T-cell (primary cell): ENCODE results near the gene NLRP10. TPM values are rescaled to one million over a fixed set of nuclear protein-coding genes. Genes with fewer than 3 reads are reported as not detected.
A peak's percentile ranks its signal among the peaks of the same experiment; 100 is the strongest.

Experiments used
- ATAC-seq, 4 experiments: fragments of 200-7000 bp in 3 of 4; fragments of 150-1000 bp in 1 of 4; cut with Tn5 transposase; replicated peaks in 1 of 4; 1 replicate in 3 of 4; 2 replicates in 1 of 4; pipeline ENCODE4 v1.10.0; 2021; ENCODE audit warnings: moderate library complexity in 3 of 4, mild to moderate bottlenecking in 2 of 4, moderate number of reproducible peaks in 1 of 4
- CTCF ChIA-PET, 2 donors: fragments of 300-600 bp; sonication (Branson Sonifier 250); formaldehyde crosslinking; loops; one replicate each; lab custom pipeline; 2022; ENCODE audit warnings: antibody characterized with exemption in 2 of 2; lab: Charles Lee
- POLR2A ChIA-PET, 2 donors: fragments of 300-600 bp; sonication (Branson Sonifier 250); formaldehyde crosslinking; loops; one replicate each; lab custom pipeline; 2022; ENCODE audit warnings: antibody characterized with exemption in 2 of 2; lab: Charles Lee
- DNase-seq, 35 experiments: peaks; one replicate each; pipeline versions ENCODE4 v3.0.0 to v3.0.0-alpha.2; 2013 to 2023
- H3K27ac ChIP-seq: one replicate; pipeline ENCODE4 v1.5.1; 2013; ENCODE audit warnings: low read length
- H3K27me3 ChIP-seq, 2 experiments: replicated peaks in 1 of 2; 1 replicate in 1 of 2; 2 replicates in 1 of 2; pipeline versions ENCODE4 v1.6.1 to v1.7.0; 2013; ENCODE audit warnings: low read length in 1 of 2, mixed read lengths in 1 of 2; ENCODE audit not compliant: control insufficient read depth in 2 of 2, insufficient read depth in 2 of 2; ENCODE audit errors: extremely low read depth in 1 of 2
- H3K36me3 ChIP-seq, 2 donors: 1 replicate in 1 of 2; 2 replicates in 1 of 2; pipeline versions ENCODE4 v1.6.1 to v1.7.0; 2013; ENCODE audit warnings: low read length in 1 of 2; ENCODE audit not compliant: control insufficient read depth in 2 of 2, insufficient read depth in 1 of 2; ENCODE audit errors: extremely low read depth in 1 of 2
- H3K4me1 ChIP-seq, 2 experiments: 1 replicate in 1 of 2; 2 replicates in 1 of 2; pipeline versions ENCODE4 v1.6.1 to v1.7.0; 2013; ENCODE audit warnings: low read length in 2 of 2, mixed read lengths in 1 of 2; ENCODE audit not compliant: insufficient read depth in 2 of 2, control insufficient read depth in 1 of 2; ENCODE audit errors: extremely low read depth in 1 of 2
- H3K4me3 ChIP-seq, 2 donors: 1 replicate in 1 of 2; 2 replicates in 1 of 2; pipeline versions ENCODE4 v1.5.1 to v1.7.0; 2013; ENCODE audit warnings: mild to moderate bottlenecking in 2 of 2, low read length in 1 of 2, moderate library complexity in 1 of 2; ENCODE audit not compliant: control insufficient read depth in 1 of 2; ENCODE audit errors: extremely low read depth in 1 of 2
- H3K9me3 ChIP-seq: 2 replicates; pipeline ENCODE4 v1.7.0; 2013
- H3K27ac Mint-ChIP-seq, 2 donors: one replicate each; pipeline ENCODE4 v1.8.0; 2020 to 2021; ENCODE audit warnings: mild to moderate bottlenecking in 2 of 2, mixed read lengths in 2 of 2
- H3K27me3 Mint-ChIP-seq, 2 donors: one replicate each; pipeline ENCODE4 v1.8.0; 2021 to 2022; ENCODE audit warnings: mixed read lengths in 2 of 2
- H3K36me3 Mint-ChIP-seq: one replicate; pipeline ENCODE4 v1.8.0; 2021; ENCODE audit warnings: mixed read lengths
- H3K4me1 Mint-ChIP-seq, 3 donors: one replicate each; pipeline ENCODE4 v1.8.0; 2020 to 2022; ENCODE audit warnings: mixed read lengths in 3 of 3, mild to moderate bottlenecking in 1 of 3
- H3K4me3 Mint-ChIP-seq, 3 donors: one replicate each; pipeline ENCODE4 v1.8.0; 2020 to 2022; ENCODE audit warnings: mild to moderate bottlenecking in 3 of 3, mixed read lengths in 3 of 3, moderate library complexity in 3 of 3
- H3K9me3 Mint-ChIP-seq, 3 donors: one replicate each; pipeline ENCODE4 v1.8.0; 2020 to 2022; ENCODE audit warnings: mixed read lengths in 3 of 3
- WGBS: methylation state at CpG from one replicate; pipeline ENCODE4 v1.1.5; 2013; ENCODE audit warnings: missing lambda C conversion rate; ENCODE audit not compliant: insufficient coverage; 5-methylcytosine and 5-hydroxymethylcytosine counted together
- total RNA-seq, 35 experiments: library from RNA in 6 of 35; stranded (reverse) in 6 of 35; fragments of 120-200 nt in 1 of 35; gene quantifications; one replicate each; pipeline versions ENCODE4 v1.2.1 to v1.2.4 and lab custom pipeline; 2013 to 2026

The NLRP10 gene
- total RNA-seq, 5 donors from 2014 or later (not counting 1 experiment from before 2014, with no cell fraction given): not detected

DNA sequence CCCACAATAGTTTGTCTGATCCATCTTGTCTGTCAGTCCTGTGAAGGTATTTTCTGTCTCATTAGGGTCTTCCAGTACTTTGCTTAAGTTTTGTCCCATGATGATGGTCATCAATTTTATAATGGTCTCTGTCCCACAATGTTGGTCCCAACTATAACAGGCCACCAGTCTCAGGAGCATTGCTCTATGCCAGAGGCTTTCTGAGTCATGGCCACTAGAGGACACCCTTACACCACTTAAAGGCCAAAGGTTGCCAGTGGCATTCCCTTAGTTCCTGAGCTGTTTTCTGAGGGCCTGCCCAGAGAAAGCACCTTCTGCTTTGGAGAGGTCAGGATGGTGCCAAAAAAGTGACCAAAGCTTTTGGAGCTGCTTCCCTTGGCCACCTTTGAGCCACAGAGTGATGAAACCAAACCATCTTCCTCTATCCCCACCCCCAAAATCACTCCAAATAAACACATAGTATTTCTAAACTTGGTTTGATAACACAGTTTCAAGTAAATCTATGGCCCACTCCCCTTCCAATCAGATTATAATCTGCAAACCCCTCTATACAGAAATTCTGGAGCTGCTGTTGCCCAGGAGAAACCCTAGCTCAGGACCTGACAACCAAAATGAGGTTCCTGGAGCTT lies 41.2 kb upstream of the NLRP10 start:
- peaks cover 8 to 9% of the 10 kb centered on the region in 2 donors for H3K27me3 Mint-ChIP-seq
- Histone ChIP-seq H3K9me3 (no peaks in the 10 kb centered on the region), H3K27me3 (peaks cover 0 to 6% of the 10 kb centered on the region in 2 experiments), H3K36me3 (no peaks in the 10 kb centered on the region), H3K4me3 (no peak overlapping the region), H3K4me1 (no peaks in the 10 kb centered on the region), H3K27ac (no peak overlapping the region)
- no peaks in the 10 kb centered on the region for H3K4me1 Mint-ChIP-seq
- no peak overlapping the region for H3K4me3 Mint-ChIP-seq
- CTCF ChIA-PET: interaction anchor here (0.5 to 3.7 kb wide), 18 partner anchors 9 to 257 kb away, joined by 3 to 63 read pairs (median 4); partner anchors contain the start of genes EIF3F (in 1 of the 2) and LMO1 (in 1 of the 2)
- H3K9me3 Mint-ChIP-seq: no peaks in the 10 kb centered on the region
- ATAC-seq (peak in 3 of 4 experiments; percentile 57 to 72 (median 64)), DNase-seq (peak in 19 of 35 experiments; percentile 7 to 73 (median 29))
- H3K36me3 Mint-ChIP-seq: no peaks in the 10 kb centered on the region
- H3K27ac Mint-ChIP-seq: no peak overlapping the region
- POLR2A ChIA-PET: interaction anchor here in 1 of 2 donors (0.5 kb wide), 1 partner anchor 12 kb away, joined by 9 read pairs; no protein-coding TSS in a partner anchor

DNA sequence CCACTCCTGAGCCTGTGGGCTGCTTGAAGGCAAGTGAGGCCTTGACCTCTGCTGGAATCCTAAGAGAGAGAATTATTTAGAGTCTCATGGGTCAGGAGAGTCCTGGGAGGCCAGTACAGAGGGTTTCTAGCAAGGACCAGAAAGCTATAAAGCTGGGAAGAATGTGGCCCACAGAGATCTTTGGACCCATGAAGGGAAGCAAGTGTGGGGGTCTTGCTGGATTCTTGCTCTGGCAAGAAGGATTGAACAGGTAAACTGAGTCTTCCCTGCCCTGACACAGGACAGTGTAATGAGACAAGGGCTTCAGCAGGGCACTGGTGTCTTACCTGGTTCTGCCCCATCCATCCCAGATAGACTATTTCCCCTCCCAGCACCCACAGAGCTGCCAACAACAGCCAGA lies 40.3 kb upstream of the NLRP10 start:
- POLR2A ChIA-PET: no interaction called here
- H3K27ac ChIP-seq: no peak overlapping the region
- Mint-ChIP-seq H3K27ac (no peak overlapping the region), H3K4me1 (no peaks in the 10 kb centered on the region), H3K36me3 (peaks cover 6% of the 10 kb centered on the region), H3K9me3 (no peaks in the 10 kb centered on the region), H3K27me3 (peaks cover 5 to 9% of the 10 kb centered on the region in 2 donors), H3K4me3 (no peak overlapping the region)
- H3K36me3 ChIP-seq: no peaks in the 10 kb centered on the region
- ATAC-seq (no peak), DNase-seq (no peak)
- peaks cover 0 to 6% of the 10 kb centered on the region in 2 experiments for H3K27me3 ChIP-seq
- H3K9me3 ChIP-seq: no peaks in the 10 kb centered on the region
- H3K4me1 ChIP-seq: no peaks in the 10 kb centered on the region
- H3K4me3 ChIP-seq: no peak overlapping the region
- CTCF ChIA-PET: interaction anchor here (1.6 to 3.7 kb wide), 5 partner anchors 18 to 94 kb away, joined by 3 to 63 read pairs (median 7); partner anchors contain the start of gene EIF3F (in 1 of the 2)

DNA sequence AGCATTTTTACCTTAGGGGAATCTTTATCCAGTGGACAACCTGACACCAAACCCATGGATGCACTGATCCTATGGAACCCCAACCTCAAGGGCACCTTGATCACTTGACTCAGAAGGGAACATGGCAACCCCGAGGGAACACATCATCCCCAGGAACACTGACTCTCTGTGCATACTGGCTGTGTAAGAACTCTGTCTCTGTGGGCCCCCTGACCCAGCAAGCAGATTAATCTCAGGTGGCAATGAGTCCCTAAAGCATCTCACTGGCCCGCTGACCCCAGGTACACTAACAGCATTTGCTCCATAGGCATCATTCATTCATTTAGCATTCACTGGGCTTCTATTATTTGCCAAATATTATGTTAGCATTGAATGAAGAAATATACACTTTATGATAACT lies 38.8 kb upstream of the NLRP10 start:
- Histone ChIP-seq H3K36me3 (no peaks in the 10 kb centered on the region), H3K27ac (no peak overlapping the region), H3K27me3 (peaks cover 0 to 6% of the 10 kb centered on the region in 2 experiments), H3K4me3 (no peak overlapping the region), H3K9me3 (no peaks in the 10 kb centered on the region), H3K4me1 (no peaks in the 10 kb centered on the region)
- Mint-ChIP-seq H3K9me3 (no peaks in the 10 kb centered on the region), H3K27me3 (peaks cover 0 to 4% of the 10 kb centered on the region in 2 donors), H3K4me3 (no peak overlapping the region), H3K4me1 (no peaks in the 10 kb centered on the region), H3K36me3 (peaks cover 18% of the 10 kb centered on the region), H3K27ac (no peak overlapping the region)
- ChIA-PET CTCF (no interaction called here), POLR2A (no interaction called here)
- no peak for DNase-seq
- WGBS: 83% methylated on average over 1 of the region's 2 CpGs
- no peak for ATAC-seq

DNA sequence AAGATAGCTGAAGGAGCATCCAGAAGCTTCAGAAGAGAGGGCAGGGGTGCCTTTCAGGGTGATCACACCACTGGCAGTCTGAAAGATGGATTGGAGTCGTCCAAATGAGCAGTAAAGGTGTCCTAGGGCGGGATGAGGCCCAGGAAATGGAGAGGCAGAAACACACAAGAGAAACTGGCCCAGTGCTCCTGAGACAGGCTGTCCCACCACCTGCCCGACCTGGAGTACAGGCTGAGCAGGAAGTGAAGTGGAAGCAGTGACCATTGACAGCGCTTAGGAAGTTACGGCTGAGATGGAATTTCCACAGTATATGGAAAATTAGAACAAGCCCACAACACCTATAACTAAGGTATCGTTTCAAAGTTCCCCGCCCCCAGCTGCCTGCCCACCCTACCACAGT lies 37.9 kb upstream of the NLRP10 start:
- peaks cover 0 to 4% of the 10 kb centered on the region in 2 donors for H3K27me3 Mint-ChIP-seq
- no peak overlapping the region for H3K27ac Mint-ChIP-seq
- no peak for ATAC-seq
- Histone ChIP-seq H3K4me3 (no peak overlapping the region), H3K4me1 (no peaks in the 10 kb centered on the region), H3K27me3 (no peaks in the 10 kb centered on the region), H3K9me3 (no peaks in the 10 kb centered on the region), H3K27ac (no peak overlapping the region), H3K36me3 (peaks cover 0 to 5% of the 10 kb centered on the region in 2 donors)
- ChIA-PET POLR2A (no interaction called here), CTCF (interaction anchor here in 1 of 2 donors (1.0 kb wide), 1 partner anchor 96 kb away, joined by 3 read pairs; no protein-coding TSS in a partner anchor)
- no peak overlapping the region for H3K4me3 Mint-ChIP-seq
- WGBS: 74% methylated on average over 4 of the region's 7 CpGs
- no peaks in the 10 kb centered on the region for H3K9me3 Mint-ChIP-seq
- DNase-seq: no peak
- no peaks in the 10 kb centered on the region for H3K4me1 Mint-ChIP-seq
- peaks cover 26% of the 10 kb centered on the region for H3K36me3 Mint-ChIP-seq

DNA sequence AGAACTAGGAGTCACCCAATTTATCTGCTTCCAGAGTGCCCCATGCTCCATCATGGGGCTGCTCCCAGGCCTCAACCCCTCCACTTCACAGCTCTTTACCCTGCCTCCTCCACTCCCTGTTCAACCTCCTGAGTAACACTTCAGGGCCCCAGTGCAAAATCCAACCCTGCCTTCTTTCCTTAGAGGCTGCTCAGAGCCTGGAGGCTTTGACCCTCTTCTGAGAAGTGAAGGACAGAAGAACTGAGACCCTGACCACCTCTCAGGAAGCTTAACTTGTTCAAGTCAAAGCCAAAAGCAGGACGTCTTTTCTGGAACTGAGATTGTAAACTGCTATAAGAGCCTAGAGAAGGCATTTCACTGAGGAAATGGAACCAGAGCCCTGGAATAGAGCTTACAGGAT lies 37.4 kb upstream of the NLRP10 start:
- Mint-ChIP-seq H3K27ac (no peak overlapping the region), H3K9me3 (no peaks in the 10 kb centered on the region), H3K4me1 (no peaks in the 10 kb centered on the region), H3K27me3 (peaks cover 0 to 4% of the 10 kb centered on the region in 2 donors), H3K4me3 (no peak overlapping the region), H3K36me3 (peaks cover 28% of the 10 kb centered on the region)
- Histone ChIP-seq H3K27ac (no peak overlapping the region), H3K4me1 (no peaks in the 10 kb centered on the region), H3K27me3 (no peaks in the 10 kb centered on the region), H3K9me3 (no peaks in the 10 kb centered on the region), H3K4me3 (no peak overlapping the region), H3K36me3 (peaks cover 0 to 10% of the 10 kb centered on the region in 2 donors)
- ChIA-PET CTCF (interaction anchor here in 1 of 2 donors (1.0 kb wide), 1 partner anchor 97 kb away, joined by 3 read pairs; no protein-coding TSS in a partner anchor), POLR2A (no interaction called here)
- no peak for ATAC-seq
- no peak for DNase-seq
- WGBS: 81% methylated on average over 1 of the region's 1 CpG

DNA sequence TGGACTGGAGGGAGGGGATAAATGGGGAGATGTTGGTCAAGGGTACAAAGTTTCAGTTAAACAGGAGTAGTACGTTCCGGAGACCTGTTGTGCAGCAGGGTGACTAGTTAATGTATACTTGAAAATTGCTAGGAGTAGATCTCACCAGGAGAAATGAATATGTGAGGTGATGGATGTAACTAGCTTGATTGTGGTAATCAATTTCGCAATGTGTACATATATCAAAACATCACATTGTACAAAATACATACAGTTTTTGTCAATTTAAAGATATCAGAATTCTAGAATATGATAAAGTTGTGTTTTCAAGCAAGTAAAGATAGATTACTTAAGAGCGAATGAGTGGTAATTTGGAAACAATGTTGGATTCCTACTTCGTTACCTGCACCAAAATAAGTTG lies 35.1 kb upstream of the NLRP10 start:
- WGBS: no CpG with 5 or more reads among the region's 5 CpGs
- H3K27ac ChIP-seq: no peak overlapping the region
- CTCF ChIA-PET: no interaction called here
- H3K4me1 ChIP-seq: no peaks in the 10 kb centered on the region
- POLR2A ChIA-PET: interaction anchor here in 1 of 2 donors (0.6 kb wide), 1 partner anchor 25 kb away, joined by 4 read pairs; no protein-coding TSS in a partner anchor
- H3K27me3 ChIP-seq: no peaks in the 10 kb centered on the region
- H3K4me3 ChIP-seq: no peak overlapping the region
- no peak overlapping the region for H3K27ac Mint-ChIP-seq
- H3K4me3 Mint-ChIP-seq: no peak overlapping the region
- no peaks in the 10 kb centered on the region for H3K27me3 Mint-ChIP-seq
- ATAC-seq (no peak), DNase-seq (no peak)
- H3K9me3 ChIP-seq: no peaks in the 10 kb centered on the region
- no peaks in the 10 kb centered on the region for H3K4me1 Mint-ChIP-seq
- peaks cover 49% of the 10 kb centered on the region for H3K36me3 Mint-ChIP-seq
- H3K9me3 Mint-ChIP-seq: no peaks in the 10 kb centered on the region
- H3K36me3 ChIP-seq: peaks cover 0 to 32% of the 10 kb centered on the region in 2 donors
